ENCODE results near the gene VWDE.

- TF ChIP-seq CTCF (IDR thresholded peaks at IDR 0.05), result no peak
- no peak for TF ChIP-seq ZFX (IDR thresholded peaks at IDR 0.05; ENCODE audit: borderline replicate concordance)
These were observed 78.0 kb downstream of the VWDE start for GRCh38 chr7:12325646-12326045.

All from 22Rv1 (cell line).